GM19025 (cell line): ENCODE results near the gene MICB.
A peak's percentile ranks its signal among the peaks of the same experiment; 100 is the strongest.

ENCODE experiments used
- ATAC-seq: cut with Tn5 transposase; IDR thresholded peaks from one replicate; pipeline ENCODE4 v1.9.1; 2021; ENCODE audit warnings: mild to moderate bottlenecking, low read depth, moderate library complexity; ENCODE audit not compliant: unreplicated experiment

MICB gene

DNA sequence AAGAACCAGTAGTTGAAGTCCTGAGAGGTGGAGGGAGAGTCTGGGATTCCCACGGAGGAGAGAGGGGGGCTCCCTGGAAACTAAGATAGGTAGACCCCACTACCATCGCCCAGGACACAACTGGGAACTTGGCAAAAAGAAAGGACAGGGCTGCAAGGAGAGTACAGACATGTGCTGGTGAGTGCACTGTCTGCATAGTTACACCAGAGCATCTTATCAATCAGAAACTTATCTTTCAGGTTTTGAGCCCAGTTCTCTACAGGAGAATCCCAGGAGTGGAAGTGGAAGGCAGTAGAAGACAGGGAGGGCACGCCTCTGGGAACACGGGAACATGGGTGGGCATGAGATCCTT, 61.6 kb downstream of the MICB start:
- no peak for ATAC-seq

DNA sequence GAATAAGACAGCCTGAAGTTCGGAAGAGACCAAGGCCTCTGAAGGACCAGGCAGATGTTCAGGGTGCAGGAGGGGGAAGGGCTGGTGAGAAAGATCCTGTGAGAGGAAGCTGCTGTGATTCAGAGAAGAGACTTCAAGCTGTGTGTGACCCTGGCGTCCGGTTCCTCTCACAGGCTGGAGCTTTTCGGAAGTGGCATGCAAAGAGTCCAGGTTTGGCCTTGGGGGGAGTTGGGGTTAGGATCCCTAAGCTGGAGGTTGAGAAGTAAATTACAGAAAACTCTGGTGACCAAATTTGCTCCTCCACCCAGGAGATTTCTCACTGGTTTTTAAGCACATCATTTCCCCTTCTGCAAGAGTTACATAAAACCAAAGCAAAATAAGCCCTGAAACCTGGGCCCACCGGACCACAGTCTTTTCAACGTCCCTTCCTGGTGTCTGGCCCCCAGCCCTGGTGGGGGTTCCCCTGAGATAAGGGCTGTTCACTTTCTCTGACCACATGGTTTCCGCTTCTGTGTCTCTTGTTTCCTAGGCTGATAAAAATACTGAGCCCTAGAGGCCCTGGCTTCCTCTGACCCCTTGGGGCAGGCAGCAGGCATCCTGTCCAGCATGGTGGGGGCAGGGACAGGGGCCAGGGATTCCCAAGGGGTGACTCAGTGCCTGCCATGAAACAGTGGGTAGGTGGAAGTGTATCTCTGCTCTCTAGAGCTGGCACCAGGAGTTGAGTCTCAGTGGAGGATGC, 62.2 kb downstream of the MICB start:
- peak; percentile 76 for ATAC-seq

DNA sequence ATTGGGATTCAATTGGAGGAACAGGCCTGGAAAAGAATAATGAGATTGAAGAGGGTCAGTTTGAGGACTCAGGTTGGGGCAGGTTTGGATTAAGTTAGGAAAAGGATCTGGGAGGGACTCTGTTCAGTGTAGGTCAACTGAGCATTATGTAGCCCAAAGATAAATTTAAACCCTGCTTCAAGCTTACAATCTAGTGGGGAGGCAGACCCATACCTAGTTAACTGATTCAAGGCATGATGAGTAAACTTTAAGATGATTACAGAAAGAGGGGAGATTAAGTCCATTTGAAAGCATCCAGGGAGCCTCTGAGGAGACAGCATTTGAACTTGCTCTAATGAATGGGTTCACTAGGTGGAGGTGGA, 62.7 kb downstream of the MICB start:
- ATAC-seq = no peak
